Esophagus muscularis mucosa (tissue), 4 donors: Measurements from ENCODE around the gene PELI2. TPM values are rescaled to one million over a fixed set of nuclear protein-coding genes. Genes with fewer than 3 reads are reported as not detected.

Source experiments
- DNase-seq: peaks from one replicate; pipeline ENCODE4 v3.0.0-alpha.2; 2017; ENCODE audit errors: extremely low spot score
- H3K27ac ChIP-seq, 4 donors: fragments of 200-600 bp; sonication (generic); replicated peaks in 1 of 4; 1 replicate in 3 of 4; 2 replicates in 1 of 4; pipeline ENCODE4 v1.5.1; 2016 to 2019; ENCODE audit warnings: mild to moderate bottlenecking in 1 of 4
- H3K27me3 ChIP-seq, 4 donors: fragments of 200-600 bp; sonication (generic); one replicate each; pipeline versions ENCODE4 v1.5.1 to v1.6.0; 2016 to 2019
- H3K36me3 ChIP-seq, 4 donors: fragments of 200-600 bp; sonication (generic); one replicate each; pipeline ENCODE4 v1.5.1; 2016 to 2019
- H3K4me1 ChIP-seq, 4 donors: fragments of 200-600 bp; sonication (generic); one replicate each; pipeline ENCODE4 v1.5.1; 2016 to 2019
- H3K4me3 ChIP-seq, 4 donors: fragments of 200-600 bp; sonication (generic); 1 replicate in 2 of 4; 2 replicates in 2 of 4; pipeline ENCODE4 v1.5.1; 2016 to 2019; ENCODE audit warnings: mild to moderate bottlenecking in 4 of 4, moderate library complexity in 1 of 4
- H3K9me3 ChIP-seq, 4 donors: fragments of 200-600 bp; sonication (generic); 1 replicate in 3 of 4; 2 replicates in 1 of 4; pipeline ENCODE4 v1.5.1; 2016 to 2019
- EP300 ChIP-seq: sonication (generic); formaldehyde crosslinking; IDR thresholded peaks from one replicate; pipeline ENCODE4 v1.6.1; 2017; ENCODE audit warnings: antibody characterized with exemption
- POLR2A ChIP-seq: fragments of 450-650 bp; IDR thresholded peaks from one replicate; pipeline ENCODE4 v1.6.1; 2017; ENCODE audit warnings: antibody characterized with exemption, moderate library complexity, mild to moderate bottlenecking, low read depth
- POLR2AphosphoS5 ChIP-seq, 2 donors: sonication (generic); formaldehyde crosslinking; IDR thresholded peaks; one replicate each; pipeline ENCODE4 v1.6.1; 2017; ENCODE audit warnings: antibody characterized with exemption in 2 of 2
- WGBS: methylation state at CpG from one replicate; pipeline ENCODE4 v1.1.5; 2018; 5-methylcytosine and 5-hydroxymethylcytosine counted together
- intact Hi-C: fragments of 100-400 bp; cut with DNase I; formaldehyde crosslinking; loops from one replicate; pipeline ENCODE4 v1.15.1; 2023
- total RNA-seq, 4 donors: library from RNA; depleted of rRNA; stranded (reverse); fragments of >200 nt; gene quantifications; one replicate each; pipeline versions ENCODE4 v1.1.0 to v1.2.1, GENCODE V29; 2016
- TF ChIP-seq, protein P1 (sequence below), 3 experiments: fragments of 200-600 bp in 2 of 3; fragments of 450-650 bp in 1 of 3; sonication (generic) in 2 of 3; IDR thresholded peaks; one replicate each; pipeline ENCODE4 v1.5.1; 2017 to 2019; ENCODE audit warnings: antibody characterized with exemption in 3 of 3, mild to moderate bottlenecking in 2 of 3, moderate library complexity in 1 of 3

Gene PELI2
- total RNA-seq, 4 donors from 2014 or later: 10.6 to 16.3 (median 14.1) TPM

DNA sequence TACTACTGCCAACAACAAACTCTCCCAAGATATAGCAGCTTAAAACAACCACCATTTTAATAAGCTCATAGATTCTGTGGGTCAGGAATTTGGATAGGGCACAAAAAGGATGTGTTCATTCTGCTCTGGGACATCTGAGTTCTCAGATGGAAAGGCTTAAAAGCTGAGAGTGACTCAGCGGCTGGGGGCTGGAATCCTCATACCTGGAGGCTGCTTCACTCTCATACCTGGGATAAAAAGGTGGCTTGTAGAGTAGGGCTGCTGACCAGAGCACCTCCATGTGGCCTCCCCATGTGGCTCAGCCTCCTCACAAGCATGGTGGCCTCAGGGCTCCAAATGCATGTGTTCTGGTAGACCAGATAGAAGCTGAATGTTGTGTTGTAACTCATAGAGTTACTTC is 20.2 kb upstream of the PELI2 start:
- TF ChIP-seq EP300 (no peak), POLR2AphosphoS5 (IDR thresholded peaks at IDR 0.05) (no peak), POLR2A (no peak)
- TF ChIP-seq, protein P1, sequence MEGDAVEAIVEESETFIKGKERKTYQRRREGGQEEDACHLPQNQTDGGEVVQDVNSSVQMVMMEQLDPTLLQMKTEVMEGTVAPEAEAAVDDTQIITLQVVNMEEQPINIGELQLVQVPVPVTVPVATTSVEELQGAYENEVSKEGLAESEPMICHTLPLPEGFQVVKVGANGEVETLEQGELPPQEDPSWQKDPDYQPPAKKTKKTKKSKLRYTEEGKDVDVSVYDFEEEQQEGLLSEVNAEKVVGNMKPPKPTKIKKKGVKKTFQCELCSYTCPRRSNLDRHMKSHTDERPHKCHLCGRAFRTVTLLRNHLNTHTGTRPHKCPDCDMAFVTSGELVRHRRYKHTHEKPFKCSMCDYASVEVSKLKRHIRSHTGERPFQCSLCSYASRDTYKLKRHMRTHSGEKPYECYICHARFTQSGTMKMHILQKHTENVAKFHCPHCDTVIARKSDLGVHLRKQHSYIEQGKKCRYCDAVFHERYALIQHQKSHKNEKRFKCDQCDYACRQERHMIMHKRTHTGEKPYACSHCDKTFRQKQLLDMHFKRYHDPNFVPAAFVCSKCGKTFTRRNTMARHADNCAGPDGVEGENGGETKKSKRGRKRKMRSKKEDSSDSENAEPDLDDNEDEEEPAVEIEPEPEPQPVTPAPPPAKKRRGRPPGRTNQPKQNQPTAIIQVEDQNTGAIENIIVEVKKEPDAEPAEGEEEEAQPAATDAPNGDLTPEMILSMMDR (IDR thresholded peaks at IDR 0.05): no peak
- WGBS: 89% methylated on average over 1 of the region's 1 CpG
- no peaks in the 10 kb centered on the region for H3K9me3 ChIP-seq
- DNase-seq: no peak
- H3K36me3 ChIP-seq: no peaks in the 10 kb centered on the region
- H3K4me1 ChIP-seq: no peaks in the 10 kb centered on the region
- H3K27me3 ChIP-seq: no peaks in the 10 kb centered on the region
- intact Hi-C loops: no loop called here
- H3K4me3 ChIP-seq: no peak overlapping the region
- H3K27ac ChIP-seq: no peak overlapping the region

DNA sequence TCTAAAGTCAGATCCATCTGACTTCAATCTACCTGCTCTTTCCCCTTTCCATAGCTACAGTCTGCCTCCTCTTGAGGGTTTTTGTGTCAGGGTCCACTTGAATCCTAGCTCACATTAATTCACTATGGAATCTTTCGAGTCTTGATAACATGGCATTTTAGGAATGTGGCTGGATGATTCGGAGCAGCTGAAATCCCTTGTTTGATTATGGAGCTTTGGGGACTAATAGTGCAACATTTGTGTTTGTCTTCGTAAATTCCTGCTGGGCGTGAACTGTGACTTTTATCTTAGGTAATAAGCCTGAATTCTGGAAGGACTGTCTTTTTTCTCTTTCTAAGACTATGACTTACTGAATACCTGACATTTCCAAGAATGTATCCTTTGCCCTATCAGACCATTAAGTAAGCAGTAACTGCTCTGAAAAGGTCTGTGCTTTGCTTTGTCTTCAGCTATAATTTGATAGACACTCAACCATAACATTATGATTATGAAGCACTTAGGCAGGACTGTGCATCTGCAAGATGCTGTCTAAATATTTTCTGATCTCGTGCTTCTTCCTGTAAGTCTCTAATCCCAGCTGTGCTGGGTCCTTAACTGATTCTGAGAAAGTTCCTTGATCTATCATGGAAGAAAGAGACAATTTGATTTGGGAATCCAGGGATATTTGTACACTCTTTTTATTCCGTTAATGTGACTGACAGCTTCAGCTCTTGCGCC is 19.0 kb upstream of the PELI2 start:
- intact Hi-C loops: no loop called here
- 62% methylated on average over 7 of the region's 7 CpGs for WGBS
- Histone ChIP-seq H3K36me3 (no peaks in the 10 kb centered on the region), H3K4me1 (no peaks in the 10 kb centered on the region), H3K27ac (no peak overlapping the region), H3K4me3 (no peak overlapping the region), H3K9me3 (no peaks in the 10 kb centered on the region), H3K27me3 (no peaks in the 10 kb centered on the region)
- TF ChIP-seq EP300 (no peak), POLR2AphosphoS5 (IDR thresholded peaks at IDR 0.05) (no peak), POLR2A (no peak)
- TF ChIP-seq, protein P1 (IDR thresholded peaks at IDR 0.05): no peak
- no peak for DNase-seq

DNA sequence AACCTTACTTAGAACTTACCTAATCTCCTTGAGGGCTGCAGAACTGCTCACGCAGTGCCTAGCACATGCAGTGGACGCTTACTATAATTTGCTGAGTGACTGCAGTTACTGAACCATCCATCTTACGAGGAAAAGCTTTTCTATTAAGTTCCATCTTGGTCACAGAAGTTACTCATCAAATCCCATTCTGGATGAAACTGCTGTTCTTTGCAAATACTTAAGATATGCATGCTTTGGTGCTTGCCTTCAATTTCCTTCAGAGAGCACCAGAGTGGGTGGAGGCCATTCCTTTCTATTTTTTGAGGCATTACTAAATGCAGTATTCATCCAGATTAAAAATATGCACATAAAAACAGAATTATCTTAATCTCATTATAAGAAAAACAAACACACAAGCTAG is 17.7 kb upstream of the PELI2 start:
- Histone ChIP-seq H3K27me3 (no peaks in the 10 kb centered on the region), H3K4me3 (no peak overlapping the region), H3K36me3 (no peaks in the 10 kb centered on the region), H3K27ac (no peak overlapping the region), H3K9me3 (no peaks in the 10 kb centered on the region), H3K4me1 (no peaks in the 10 kb centered on the region)
- TF ChIP-seq, protein P1 (IDR thresholded peaks at IDR 0.05): no peak
- TF ChIP-seq POLR2A (no peak), POLR2AphosphoS5 (IDR thresholded peaks at IDR 0.05) (no peak), EP300 (no peak)
- intact Hi-C loops: no loop called here
- no peak for DNase-seq
- WGBS: 70% methylated on average over 3 of the region's 3 CpGs

DNA sequence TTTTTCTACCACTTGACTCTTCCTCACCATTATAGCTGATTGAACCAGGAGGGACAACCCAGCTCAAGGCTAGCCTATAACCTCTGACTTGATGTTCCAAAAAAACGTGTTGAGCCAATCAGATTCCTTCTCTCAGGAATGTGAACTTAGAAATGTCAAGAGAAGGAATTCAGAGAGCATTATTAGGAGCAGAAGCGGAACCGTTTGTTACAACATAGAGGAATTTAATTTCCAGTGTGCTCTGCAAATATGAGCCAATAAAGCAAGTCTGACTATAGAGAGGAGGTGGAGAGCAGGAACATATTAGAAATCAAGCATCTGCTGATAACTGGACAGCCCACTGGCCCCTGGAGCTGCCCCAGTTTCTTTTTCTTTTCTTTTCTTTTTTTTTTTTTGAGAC is 15.3 kb upstream of the PELI2 start:
- WGBS: 61% methylated on average over 3 of the region's 3 CpGs

More for the DNA sequence above, 15.3 kb upstream of the PELI2 start:
- Histone ChIP-seq H3K27ac (no peak overlapping the region), H3K4me1 (no peaks in the 10 kb centered on the region), H3K9me3 (no peaks in the 10 kb centered on the region), H3K27me3 (no peaks in the 10 kb centered on the region), H3K36me3 (no peaks in the 10 kb centered on the region), H3K4me3 (no peak overlapping the region)
- DNase-seq: no peak
- TF ChIP-seq, protein P1 (IDR thresholded peaks at IDR 0.05): no peak
- TF ChIP-seq POLR2A: no peak
- no peak for TF ChIP-seq POLR2AphosphoS5 (IDR thresholded peaks at IDR 0.05)
- no peak for TF ChIP-seq EP300
- intact Hi-C loops: no loop called here
